Esophagus muscularis mucosa (tissue), 3 donors: ENCODE results near the gene DMC1.

ENCODE experiments used
- POLR2A ChIP-seq: fragments of 450-650 bp; IDR thresholded peaks from one replicate; pipeline ENCODE4 v1.6.1; 2017; ENCODE audit warnings: antibody characterized with exemption, moderate library complexity, mild to moderate bottlenecking, low read depth
- POLR2AphosphoS5 ChIP-seq, 2 donors: sonication (generic); formaldehyde crosslinking; IDR thresholded peaks; one replicate each; pipeline ENCODE4 v1.6.1; 2017; ENCODE audit warnings: antibody characterized with exemption in 2 of 2
- TF ChIP-seq, protein P1 (sequence below), 3 experiments: fragments of 200-600 bp in 2 of 3; fragments of 450-650 bp in 1 of 3; sonication (generic) in 2 of 3; IDR thresholded peaks; one replicate each; pipeline ENCODE4 v1.5.1; 2017 to 2019; ENCODE audit warnings: antibody characterized with exemption in 3 of 3, mild to moderate bottlenecking in 2 of 3, moderate library complexity in 1 of 3

DNA sequence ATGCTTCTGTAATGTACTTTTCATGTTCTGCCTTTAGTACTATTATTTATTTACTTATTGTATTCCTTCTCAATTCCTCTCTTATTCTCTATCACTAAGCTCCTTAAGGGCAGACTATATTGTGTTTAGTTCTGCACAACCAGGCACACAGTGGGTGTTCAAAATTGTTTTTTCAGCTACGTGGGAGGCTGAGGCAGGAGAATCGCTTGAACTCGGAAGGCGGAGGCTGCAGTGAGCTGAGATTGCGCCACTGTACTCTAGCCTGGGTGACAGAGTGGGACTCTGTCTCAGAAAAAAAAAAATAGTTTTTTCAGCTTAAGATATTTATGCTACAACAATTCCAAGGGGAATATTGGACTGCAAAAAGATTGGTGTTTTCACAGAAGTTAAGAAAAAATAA is 46.5 kb downstream of the DMC1 start:
- TF ChIP-seq POLR2A: no peak
- TF ChIP-seq POLR2AphosphoS5 (IDR thresholded peaks at IDR 0.05): no peak
- TF ChIP-seq, protein P1, sequence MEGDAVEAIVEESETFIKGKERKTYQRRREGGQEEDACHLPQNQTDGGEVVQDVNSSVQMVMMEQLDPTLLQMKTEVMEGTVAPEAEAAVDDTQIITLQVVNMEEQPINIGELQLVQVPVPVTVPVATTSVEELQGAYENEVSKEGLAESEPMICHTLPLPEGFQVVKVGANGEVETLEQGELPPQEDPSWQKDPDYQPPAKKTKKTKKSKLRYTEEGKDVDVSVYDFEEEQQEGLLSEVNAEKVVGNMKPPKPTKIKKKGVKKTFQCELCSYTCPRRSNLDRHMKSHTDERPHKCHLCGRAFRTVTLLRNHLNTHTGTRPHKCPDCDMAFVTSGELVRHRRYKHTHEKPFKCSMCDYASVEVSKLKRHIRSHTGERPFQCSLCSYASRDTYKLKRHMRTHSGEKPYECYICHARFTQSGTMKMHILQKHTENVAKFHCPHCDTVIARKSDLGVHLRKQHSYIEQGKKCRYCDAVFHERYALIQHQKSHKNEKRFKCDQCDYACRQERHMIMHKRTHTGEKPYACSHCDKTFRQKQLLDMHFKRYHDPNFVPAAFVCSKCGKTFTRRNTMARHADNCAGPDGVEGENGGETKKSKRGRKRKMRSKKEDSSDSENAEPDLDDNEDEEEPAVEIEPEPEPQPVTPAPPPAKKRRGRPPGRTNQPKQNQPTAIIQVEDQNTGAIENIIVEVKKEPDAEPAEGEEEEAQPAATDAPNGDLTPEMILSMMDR (IDR thresholded peaks at IDR 0.05): no peak
